Tibial nerve (tissue), 4 donors: ENCODE data around the gene SLC51A.

ENCODE experiments used
- EP300 ChIP-seq, 2 donors: sonication (generic); formaldehyde crosslinking; IDR thresholded peaks; one replicate each; pipeline ENCODE4 v1.6.1; 2017; ENCODE audit warnings: antibody characterized with exemption in 2 of 2, mild to moderate bottlenecking in 1 of 2
- POLR2A ChIP-seq, 2 donors: fragments of 450-650 bp; IDR thresholded peaks; one replicate each; pipeline ENCODE4 v1.6.1; 2017; ENCODE audit warnings: antibody characterized with exemption in 2 of 2, mild to moderate bottlenecking in 2 of 2, moderate library complexity in 2 of 2
- TF ChIP-seq, protein P1 (sequence below), 5 experiments: fragments of 200-600 bp in 3 of 5; fragments of 450-650 bp in 2 of 5; sonication (generic) in 3 of 5; IDR thresholded peaks; one replicate each; pipeline ENCODE4 v1.5.1; 2016 to 2019; ENCODE audit warnings: antibody characterized with exemption in 5 of 5, mild to moderate bottlenecking in 3 of 5, moderate library complexity in 2 of 5

DNA sequence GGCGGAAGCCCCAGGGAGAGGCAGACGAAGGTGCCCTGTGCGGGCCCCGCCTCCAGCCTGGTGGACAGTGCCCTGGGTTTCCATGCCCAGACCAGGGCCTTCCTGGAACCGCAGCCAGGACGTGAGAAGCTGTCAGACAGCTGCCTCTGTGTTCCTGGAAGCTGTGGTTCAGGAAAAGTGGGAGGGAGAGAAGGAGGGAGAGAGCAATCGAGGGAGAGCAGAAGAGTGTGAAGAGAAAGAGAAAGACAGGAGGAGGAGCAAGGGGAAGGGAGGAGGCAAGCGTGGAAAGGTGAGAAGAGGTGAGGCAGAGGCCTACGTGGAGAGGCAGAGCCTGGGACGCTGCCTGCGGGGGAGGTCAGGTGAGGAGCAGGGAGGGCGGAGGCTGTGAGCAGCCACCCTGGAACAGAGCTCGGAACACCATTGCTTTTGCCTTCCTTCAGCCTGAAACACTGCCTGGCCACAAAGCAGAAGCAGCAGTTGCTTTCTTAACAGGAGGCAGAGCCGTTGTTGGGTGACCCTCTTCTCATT lies 23.7 kb upstream of the SLC51A start:
- TF ChIP-seq, protein P1, sequence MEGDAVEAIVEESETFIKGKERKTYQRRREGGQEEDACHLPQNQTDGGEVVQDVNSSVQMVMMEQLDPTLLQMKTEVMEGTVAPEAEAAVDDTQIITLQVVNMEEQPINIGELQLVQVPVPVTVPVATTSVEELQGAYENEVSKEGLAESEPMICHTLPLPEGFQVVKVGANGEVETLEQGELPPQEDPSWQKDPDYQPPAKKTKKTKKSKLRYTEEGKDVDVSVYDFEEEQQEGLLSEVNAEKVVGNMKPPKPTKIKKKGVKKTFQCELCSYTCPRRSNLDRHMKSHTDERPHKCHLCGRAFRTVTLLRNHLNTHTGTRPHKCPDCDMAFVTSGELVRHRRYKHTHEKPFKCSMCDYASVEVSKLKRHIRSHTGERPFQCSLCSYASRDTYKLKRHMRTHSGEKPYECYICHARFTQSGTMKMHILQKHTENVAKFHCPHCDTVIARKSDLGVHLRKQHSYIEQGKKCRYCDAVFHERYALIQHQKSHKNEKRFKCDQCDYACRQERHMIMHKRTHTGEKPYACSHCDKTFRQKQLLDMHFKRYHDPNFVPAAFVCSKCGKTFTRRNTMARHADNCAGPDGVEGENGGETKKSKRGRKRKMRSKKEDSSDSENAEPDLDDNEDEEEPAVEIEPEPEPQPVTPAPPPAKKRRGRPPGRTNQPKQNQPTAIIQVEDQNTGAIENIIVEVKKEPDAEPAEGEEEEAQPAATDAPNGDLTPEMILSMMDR (IDR thresholded peaks at IDR 0.05): no peak
- no peak for TF ChIP-seq POLR2A (IDR thresholded peaks at IDR 0.05)
- no peak for TF ChIP-seq EP300 (IDR thresholded peaks at IDR 0.05)
